Pancreas (tissue), 10 donors: ENCODE results near the gene FOSB. TPM values are rescaled to one million over a fixed set of nuclear protein-coding genes. Genes with fewer than 3 reads are reported as not detected.

Experiments used
- ATAC-seq, 4 donors: fragments of 200-7000 bp; cut with Tn5 transposase; one replicate each; pipeline versions ENCODE4 v1.8.0 to v1.9.1; 2020; ENCODE audit warnings: mild to moderate bottlenecking in 4 of 4, moderate library complexity in 4 of 4
- DNase-seq, 6 donors: peaks; one replicate each; pipeline ENCODE4 v3.0.0-alpha.2; 2020
- FAIRE-seq: peaks from 2 replicates; lab custom pipeline; 2012; peaks lifted over from hg19 to GRCh38; lab: Jason Lieb, UNC
- H3K27ac ChIP-seq, 4 donors: fragments of 200-600 bp; sonication (generic); 1 replicate in 3 of 4; 2 replicates in 1 of 4; pipeline versions ENCODE4 v1.5.0 to v1.8.0; 2020
- H3K27me3 ChIP-seq, 4 donors: fragments of 200-600 bp; one replicate each; pipeline ENCODE4 v1.8.0; 2021
- H3K36me3 ChIP-seq, 3 donors: fragments of 200-600 bp; sonication (generic) in 1 of 3; one replicate each; pipeline versions ENCODE4 v1.5.0 to v1.8.0; 2020 to 2021
- H3K4me1 ChIP-seq, 3 donors: fragments of 200-600 bp; one replicate each; pipeline ENCODE4 v1.8.0; 2021
- H3K4me3 ChIP-seq, 4 donors: fragments of 200-600 bp; sonication (generic) in 2 of 4; one replicate each; pipeline versions ENCODE4 v1.5.0 to v1.8.0; 2020 to 2021
- H3K9me3 ChIP-seq, 4 donors: fragments of 200-600 bp; one replicate each; pipeline ENCODE4 v1.8.0; 2021
- CTCF ChIP-seq, 4 donors: fragments of 200-600 bp; sonication (generic) in 3 of 4; IDR thresholded peaks; one replicate each; pipeline versions ENCODE4 v1.5.0 to v1.8.0; 2021; ENCODE audit warnings: antibody characterized with exemption in 4 of 4
- WGBS, 2 donors: extraction: QIAGEN DNeasy Blood & Tissue Kit; methylation state at CpG; one replicate each; pipeline ENCODE4 v1.1.7; 2013; 5-methylcytosine and 5-hydroxymethylcytosine counted together
- intact Hi-C, 3 donors: fragments of 100-400 bp; cut with DNase I; formaldehyde crosslinking; loops; one replicate each; pipeline versions ENCODE4 v1.11.1 to v1.14.2; 2022
- polyA plus RNA-seq, 2 donors: library from polyadenylated mRNA; stranded (reverse); fragments of 200-250 nt; gene quantifications; one replicate each; pipeline ENCODE4 v1.2.3, GENCODE V29; 2013
- total RNA-seq, 6 donors: library from RNA; stranded (reverse); fragmentation: NEBNext Ultra II Directional in 4 of 6; extraction: Animal tissue kit (Norgen Biotek cat#: 25700) in 4 of 6; gene quantifications; one replicate each; pipeline versions ENCODE4 v1.2.1 to v1.2.4, GENCODE V29; 2021 to 2023
- donor health status: healthy with polysubstance abuse.
- donor health status: DM: no; HTN: no; CAD: no; lungs with moderate emphysema.
- donor health status: DM: no; HTN: no; CAD: no.
- donor health status: control.
- donor health status: control.
- donor health status: Bipolar disorder and iron deficiency.
- donor health status: DM: yes; HTN: yes; CAD: no.
- donor health status: DM: no; HTN: no; CAD: no.
- donor health status: DM: no; HTN: no; CAD: no.
- donor health status: DM: yes; HTN: yes; CAD: no.

Gene FOSB
- total and polyA plus RNA-seq, 8 donors = 0.79 to 21.6 (median 6.2) TPM

DNA sequence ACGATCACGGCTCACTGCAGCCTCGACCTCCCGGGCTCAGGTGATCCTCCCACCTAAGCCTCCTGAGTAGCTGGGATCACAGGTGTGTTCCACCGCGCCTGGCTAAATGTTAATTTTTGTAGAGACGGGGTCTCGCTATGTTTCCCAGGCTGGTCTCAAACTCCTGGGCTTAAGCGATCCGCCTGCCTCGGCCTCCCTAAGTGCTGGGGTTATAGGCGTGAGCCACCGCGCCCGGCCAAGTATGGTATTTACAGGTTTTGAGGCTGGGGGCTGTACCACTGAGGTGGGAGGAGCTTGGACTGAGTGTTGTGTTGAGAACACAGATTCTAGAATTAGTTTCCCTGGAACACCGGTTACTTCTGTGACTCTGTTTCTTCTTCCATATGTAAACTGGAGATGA lies 30.0 kb downstream of the FOSB start:
- intact Hi-C loops = no loop called here
- no peak overlapping the region for H3K4me3 ChIP-seq
- H3K36me3 ChIP-seq = no peaks in the 10 kb centered on the region
- FAIRE-seq (no peak), ATAC-seq (no peak), DNase-seq (peak in 1 of 6 donors; percentile 24)
- TF ChIP-seq CTCF (IDR thresholded peaks at IDR 0.05) = no peak
- H3K4me1 ChIP-seq = peaks cover 0 to 7% (median 7%) of the 10 kb centered on the region in 3 donors
- H3K27me3 ChIP-seq = peaks cover 0 to 4% (median 0%) of the 10 kb centered on the region in 4 donors
- H3K9me3 ChIP-seq = no peaks in the 10 kb centered on the region
- H3K27ac ChIP-seq = no peak overlapping the region
- 22 to 27% methylated on average over 16 of the region's 16 CpGs for WGBS, 2 donors

- H3K27me3 ChIP-seq = peaks cover 0 to 4% (median 0%) of the 10 kb centered on the region in 4 donors
- WGBS, 2 donors = 4 to 5% methylated on average over 76 to 89 of the region's 89 CpGs
- no peaks in the 10 kb centered on the region for H3K36me3 ChIP-seq
- intact Hi-C loops = no loop called here
- H3K4me1 ChIP-seq = peaks cover 0 to 7% (median 7%) of the 10 kb centered on the region in 3 donors
- no peak for FAIRE-seq
- peak in 1 of 4 donors; percentile 7 for ATAC-seq
- H3K27ac ChIP-seq = no peak within 1 kb of the TSS
- peak in 2 of 6 donors; percentile 71 for DNase-seq
- no peaks in the 10 kb centered on the region for H3K9me3 ChIP-seq
- TF ChIP-seq CTCF (IDR thresholded peaks at IDR 0.05) = no peak
- peak within 1 kb of the TSS in 2 of 4 donors; percentile 57 to 80 for H3K4me3 ChIP-seq
These were observed 30.8 kb downstream of the FOSB start, which contains the start of gene PPM1N for GRCh38 chr19:45498411-45499195. PPM1N (plus strand) TSS chr19:45498443; CDS start chr19:45498473, 30 bp downstream.

- Histone ChIP-seq H3K27me3 (peaks cover 0 to 4% (median 0%) of the 10 kb centered on the region in 4 donors), H3K4me1 (peaks cover 0 to 7% (median 7%) of the 10 kb centered on the region in 3 donors), H3K9me3 (no peaks in the 10 kb centered on the region), H3K36me3 (no peaks in the 10 kb centered on the region), H3K4me3 (peak overlapping the region in 1 of 4 donors; percentile 26), H3K27ac (no peak overlapping the region)
- WGBS, 2 donors = 10 to 15% methylated on average over 37 of the region's 37 CpGs
- no peak for TF ChIP-seq CTCF (IDR thresholded peaks at IDR 0.05)
- ATAC-seq = peak in 2 of 4 donors; percentile 13 to 17
- peak in 4 of 6 donors; percentile 45 to 82 (median 62) for DNase-seq
- FAIRE-seq = no peak
- intact Hi-C loops = no loop called here
These were observed 31.7 kb downstream of the FOSB start for GRCh38 chr19:45499196-45500180.

- peaks cover 4 to 10% (median 8%) of the 10 kb centered on the region in 3 donors for H3K4me1 ChIP-seq
- H3K4me3 ChIP-seq = no peak overlapping the region
- ATAC-seq = no peak
- no peak for DNase-seq
- no peak overlapping the region for H3K27ac ChIP-seq
- intact Hi-C loops = no loop called here
- no peak for TF ChIP-seq CTCF (IDR thresholded peaks at IDR 0.05)
- no peaks in the 10 kb centered on the region for H3K36me3 ChIP-seq
- no peak for FAIRE-seq
- H3K9me3 ChIP-seq = no peaks in the 10 kb centered on the region
- 76 to 84% methylated on average over 8 of the region's 8 CpGs for WGBS, 2 donors
- H3K27me3 ChIP-seq = no peaks in the 10 kb centered on the region
These were observed 33.3 kb downstream of the FOSB start for GRCh38 chr19:45500918-45501729.
